SJSA1 (cell line): ENCODE results near the gene ERICH3. TPM values are rescaled to one million over a fixed set of nuclear protein-coding genes. Genes with fewer than 3 reads are reported as not detected.

ENCODE experiments used
- DNase-seq, 2 experiments: peaks; one replicate each; pipeline ENCODE4 v3.0.0-alpha.2; 2015 to 2020; ENCODE audit warnings: low spot score in 2 of 2, low read depth in 1 of 2
- H3K27ac ChIP-seq: fragments of 250-450 bp; sonication (Bioruptor Pico); 2 replicates; pipeline ENCODE4 v1.5.1; 2020; ENCODE audit warnings: mild to moderate bottlenecking, moderate library complexity
- H3K27me3 ChIP-seq: fragments of 250-450 bp; sonication (Bioruptor Pico); replicated peaks from 2 replicates; pipeline ENCODE4 v1.5.1; 2020; ENCODE audit warnings: mild to moderate bottlenecking, moderate library complexity
- H3K36me3 ChIP-seq: fragments of 250-450 bp; sonication (Bioruptor Pico); 2 replicates; pipeline ENCODE4 v1.5.1; 2020; ENCODE audit warnings: mild to moderate bottlenecking
- H3K4me1 ChIP-seq: fragments of 250-450 bp; sonication (Bioruptor Pico); replicated peaks from 2 replicates; pipeline ENCODE4 v1.6.1; 2021; ENCODE audit warnings: mild to moderate bottlenecking
- H3K4me3 ChIP-seq: fragments of 250-450 bp; sonication (Bioruptor Pico); 2 replicates; pipeline ENCODE4 v1.5.1; 2020; ENCODE audit warnings: mild to moderate bottlenecking
- H3K9me3 ChIP-seq: fragments of 250-450 bp; sonication (Bioruptor Pico); replicated peaks from 2 replicates; pipeline ENCODE4 v1.5.1; 2020; ENCODE audit warnings: mild to moderate bottlenecking
- total RNA-seq: library from RNA; depleted of rRNA; stranded (reverse); fragments of >200 nt; shearing (Covaris generic); gene quantifications from 2 replicates; pipeline ENCODE4 v1.2.3, GENCODE V29; 2014

The ERICH3 gene
- total RNA-seq, 1 experiment from 2014 or later: not detected

DNA sequence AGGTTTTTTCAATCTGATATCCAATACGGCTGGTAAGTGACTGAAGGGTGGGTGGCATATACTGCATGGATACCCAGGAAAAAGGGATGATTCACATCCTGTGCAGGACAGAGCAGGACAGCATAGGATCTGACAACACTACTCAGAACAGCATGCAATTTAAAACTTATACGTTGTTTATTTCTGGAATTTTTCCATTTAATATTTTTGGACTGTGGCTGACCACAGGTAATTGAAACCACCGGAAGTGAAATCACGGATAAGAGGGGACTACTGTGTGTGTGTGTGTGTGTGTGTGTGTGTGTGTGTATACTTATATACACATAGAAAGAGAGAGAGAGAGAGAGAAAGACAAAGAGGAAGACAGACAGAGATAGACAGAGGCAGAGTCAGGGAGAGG is 23.0 kb downstream of the ERICH3 start:
- H3K27ac ChIP-seq: no peak overlapping the region
- peak; percentile 47 to 64 for DNase-seq
- H3K36me3 ChIP-seq: no peaks in the 10 kb centered on the region
- no peak overlapping the region for H3K4me3 ChIP-seq
- H3K9me3 ChIP-seq: no peaks in the 10 kb centered on the region
- no peaks in the 10 kb centered on the region for H3K27me3 ChIP-seq
- peaks cover 32% of the 10 kb centered on the region for H3K4me1 ChIP-seq

DNA sequence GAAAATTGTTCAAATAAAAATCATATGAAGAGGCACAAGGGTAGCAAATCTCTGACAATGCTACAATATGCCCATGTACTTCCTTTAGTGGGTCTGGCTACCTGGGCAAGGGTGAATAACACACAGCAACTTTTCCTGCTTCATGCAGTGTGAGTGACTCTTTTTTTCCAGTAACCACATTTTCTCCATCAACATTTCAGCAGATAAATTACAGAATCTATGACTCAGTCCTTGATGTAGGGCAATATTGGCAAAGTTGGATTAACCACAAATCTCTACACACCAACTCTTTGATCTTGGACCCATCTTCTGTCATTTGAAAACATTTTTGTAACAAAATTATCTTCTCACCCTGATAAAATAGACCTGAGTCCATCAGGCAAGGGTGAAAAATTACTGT is 31.7 kb downstream of the ERICH3 start:
- DNase-seq: no peak
- no peaks in the 10 kb centered on the region for H3K4me1 ChIP-seq
- no peaks in the 10 kb centered on the region for H3K9me3 ChIP-seq
- H3K36me3 ChIP-seq: no peaks in the 10 kb centered on the region
- no peak overlapping the region for H3K27ac ChIP-seq
- H3K4me3 ChIP-seq: no peak overlapping the region
- peaks cover 2% of the 10 kb centered on the region; the same call in 1 of the 2 replicates for H3K27me3 ChIP-seq

DNA sequence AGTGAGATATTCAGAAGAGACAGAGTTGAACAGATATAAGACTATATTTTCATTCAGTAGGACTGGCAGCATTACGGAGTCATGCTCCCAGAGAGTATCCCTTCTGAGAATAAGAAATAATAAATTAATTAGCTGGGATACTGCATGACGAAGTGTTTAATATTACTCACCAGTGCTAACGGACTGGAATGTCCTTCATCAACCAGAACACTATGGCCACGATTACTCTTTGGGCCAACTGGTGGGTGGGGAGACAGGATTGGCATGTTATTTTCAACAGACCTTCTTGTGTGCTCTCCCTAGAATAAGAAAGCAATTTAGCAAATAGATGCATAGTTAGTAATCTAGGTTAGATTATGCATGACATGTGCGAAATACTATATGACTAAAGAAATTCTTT is 32.4 kb downstream of the ERICH3 start:
- Histone ChIP-seq H3K27ac (no peak overlapping the region), H3K9me3 (no peaks in the 10 kb centered on the region), H3K4me3 (no peak overlapping the region), H3K36me3 (no peaks in the 10 kb centered on the region), H3K4me1 (no peaks in the 10 kb centered on the region), H3K27me3 (peaks cover 2% of the 10 kb centered on the region; the same call in 1 of the 2 replicates)
- no peak for DNase-seq

DNA sequence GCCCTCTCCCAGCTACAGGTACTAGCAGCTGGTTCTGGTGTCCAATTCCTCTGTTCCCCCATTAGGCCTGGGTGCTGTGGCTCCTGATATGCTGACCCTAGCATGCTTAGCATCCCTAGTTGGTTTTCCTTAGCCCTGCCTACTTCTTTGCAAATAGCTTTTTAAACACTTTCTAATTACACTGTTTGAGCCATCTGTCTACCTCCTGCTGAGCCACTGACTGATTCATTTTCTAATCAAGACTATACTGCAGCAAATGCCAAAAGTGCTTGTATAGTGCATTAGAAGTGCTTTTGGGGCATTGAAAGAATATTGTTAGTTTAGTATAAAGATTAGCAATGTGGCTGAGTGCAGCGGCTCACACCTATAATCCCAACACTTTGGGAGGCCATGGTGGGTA is 36.3 kb downstream of the ERICH3 start:
- no peak for DNase-seq
- Histone ChIP-seq H3K9me3 (no peaks in the 10 kb centered on the region), H3K4me3 (no peak overlapping the region), H3K4me1 (no peaks in the 10 kb centered on the region), H3K27me3 (peaks cover 7% of the 10 kb centered on the region; the same call in 1 of the 2 replicates), H3K27ac (no peak overlapping the region), H3K36me3 (no peaks in the 10 kb centered on the region)

DNA sequence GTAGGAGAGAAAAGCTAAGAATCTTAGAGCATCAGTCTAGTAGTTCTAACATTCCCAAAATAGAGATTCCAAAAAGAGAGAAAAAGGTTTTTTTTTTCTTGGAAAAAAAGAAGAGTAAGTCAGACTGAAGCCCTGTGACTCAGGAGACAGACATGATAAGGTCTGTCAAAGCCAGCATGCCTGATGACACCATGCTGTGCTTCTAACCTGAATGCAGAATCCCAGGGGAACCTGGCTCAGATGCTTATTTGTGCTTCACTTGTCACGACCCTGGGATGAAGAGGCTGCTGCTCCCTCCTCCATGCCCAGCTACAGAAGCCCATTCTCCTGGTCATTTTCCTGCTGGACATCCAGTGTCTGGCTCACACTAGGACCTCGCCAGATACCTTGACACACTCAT is 44.3 kb downstream of the ERICH3 start:
- H3K4me3 ChIP-seq: no peak overlapping the region
- H3K27me3 ChIP-seq: no peaks in the 10 kb centered on the region; the same call in 1 of the 2 replicates
- no peak for DNase-seq
- no peaks in the 10 kb centered on the region for H3K9me3 ChIP-seq
- H3K27ac ChIP-seq: no peak overlapping the region
- no peaks in the 10 kb centered on the region for H3K4me1 ChIP-seq
- H3K36me3 ChIP-seq: no peaks in the 10 kb centered on the region

DNA sequence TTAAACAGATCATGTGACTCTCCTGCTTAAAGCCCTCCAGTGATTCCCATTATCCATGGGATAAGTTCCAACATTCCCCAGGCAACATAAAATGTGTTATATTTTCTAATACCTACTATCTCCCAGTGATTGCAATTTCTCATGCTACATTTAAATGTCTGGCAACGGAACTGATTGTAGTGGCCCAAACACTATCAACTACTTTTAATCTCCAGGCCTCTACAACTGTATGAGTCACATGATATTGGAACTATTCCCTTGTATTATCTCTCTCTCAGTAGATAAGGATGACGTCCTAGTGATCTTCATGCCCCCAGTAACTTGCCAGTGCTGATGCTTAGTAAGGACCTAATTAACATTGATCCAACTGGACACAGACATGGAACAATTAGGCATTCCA is 49.9 kb downstream of the ERICH3 start:
- DNase-seq: no peak
- H3K4me1 ChIP-seq: no peaks in the 10 kb centered on the region

DNA sequence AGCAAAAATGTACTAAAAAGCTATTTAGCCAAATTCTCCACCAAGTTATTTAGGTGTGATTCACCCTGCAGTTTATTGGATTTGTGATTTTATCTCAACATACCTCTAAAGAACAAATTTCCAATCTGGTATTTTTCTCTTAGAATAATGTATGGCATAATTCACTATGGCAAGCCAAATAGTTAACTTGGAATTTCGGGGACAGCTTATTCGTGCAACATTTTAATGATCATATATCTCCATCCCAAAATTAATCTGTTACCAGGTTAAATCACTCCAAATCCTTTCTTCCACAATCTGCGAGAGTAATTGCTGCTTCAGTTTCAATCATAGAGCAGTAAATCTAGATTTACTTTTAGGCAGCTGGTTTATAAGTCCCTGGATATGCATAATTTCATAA is 53.4 kb downstream of the ERICH3 start:
- no peaks in the 10 kb centered on the region for H3K4me1 ChIP-seq
- no peaks in the 10 kb centered on the region for H3K36me3 ChIP-seq
- H3K27me3 ChIP-seq: peaks cover 7% of the 10 kb centered on the region; the same call in 1 of the 2 replicates
- no peak overlapping the region for H3K4me3 ChIP-seq
- H3K27ac ChIP-seq: no peak overlapping the region
- no peak for DNase-seq
- H3K9me3 ChIP-seq: no peaks in the 10 kb centered on the region

More for the DNA sequence above, 49.9 kb downstream of the ERICH3 start:
- Histone ChIP-seq H3K4me3 (no peak overlapping the region), H3K27ac (no peak overlapping the region), H3K36me3 (no peaks in the 10 kb centered on the region), H3K27me3 (peaks cover 7% of the 10 kb centered on the region; the same call in 1 of the 2 replicates), H3K9me3 (no peaks in the 10 kb centered on the region)

DNA sequence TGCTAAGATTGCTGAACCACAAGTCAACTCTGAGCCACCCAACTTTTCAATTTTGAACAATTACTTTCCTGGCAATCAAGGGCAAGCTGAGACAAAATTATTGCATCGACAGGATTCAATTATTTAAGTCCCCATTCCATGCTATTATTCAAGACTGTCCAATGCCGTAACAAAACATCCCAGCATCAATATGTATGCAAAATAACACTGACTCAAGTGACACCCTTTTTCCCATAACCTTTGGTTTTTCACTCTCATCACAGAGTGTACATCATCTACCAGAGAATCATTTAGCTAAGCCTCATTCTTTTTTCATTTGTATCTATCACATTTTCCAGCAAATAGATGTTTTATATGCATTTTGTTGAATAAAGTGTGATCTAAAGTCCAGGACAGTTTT is 54.6 kb downstream of the ERICH3 start:
- Histone ChIP-seq H3K27ac (no peak overlapping the region), H3K27me3 (peaks cover 7% of the 10 kb centered on the region; the same call in 1 of the 2 replicates), H3K36me3 (no peaks in the 10 kb centered on the region), H3K9me3 (no peaks in the 10 kb centered on the region), H3K4me3 (no peak overlapping the region), H3K4me1 (no peaks in the 10 kb centered on the region)
- DNase-seq: no peak

DNA sequence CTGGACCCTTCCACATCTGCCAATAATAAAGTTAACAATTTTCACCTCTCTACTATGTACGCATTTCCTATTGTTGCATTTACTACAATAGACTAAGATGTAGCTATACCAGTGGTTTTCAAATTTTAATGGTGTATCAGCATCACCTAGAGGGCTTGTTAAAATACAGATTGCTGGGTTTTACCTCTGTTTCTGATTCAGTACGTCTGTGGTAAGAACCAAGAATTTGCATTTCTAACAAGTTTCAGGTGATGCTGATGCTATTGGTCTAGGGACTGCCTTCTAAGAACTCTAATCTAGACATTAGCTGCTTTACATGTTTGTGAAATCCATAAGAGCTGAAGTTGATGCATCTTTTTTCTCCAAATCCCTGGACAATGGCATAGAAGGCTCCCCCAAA is 59.7 kb downstream of the ERICH3 start:
- H3K27ac ChIP-seq: no peak overlapping the region
- no peaks in the 10 kb centered on the region for H3K9me3 ChIP-seq
- no peaks in the 10 kb centered on the region for H3K36me3 ChIP-seq
- H3K4me3 ChIP-seq: no peak overlapping the region
- no peaks in the 10 kb centered on the region for H3K4me1 ChIP-seq
- no peak for DNase-seq
- H3K27me3 ChIP-seq: no peaks in the 10 kb centered on the region; the same call in 1 of the 2 replicates

DNA sequence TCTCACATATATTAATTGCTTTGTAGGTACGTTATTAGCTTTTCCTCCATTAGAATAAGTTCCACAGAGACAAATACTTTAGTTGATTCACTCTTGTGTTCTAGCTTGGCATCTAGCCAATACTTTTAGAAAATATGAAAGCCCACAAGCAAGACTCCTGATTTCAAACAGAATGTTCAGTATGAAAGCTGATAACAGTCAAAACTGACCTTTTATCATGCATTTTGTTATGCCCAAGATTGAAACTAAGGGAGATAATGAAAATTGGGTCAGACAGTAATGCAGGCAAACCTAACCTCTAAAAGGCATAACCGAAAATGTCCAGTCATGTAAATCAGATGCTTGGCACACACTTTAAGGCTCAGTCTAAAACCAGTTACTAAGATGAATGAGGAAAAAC is 61.7 kb downstream of the ERICH3 start:
- H3K4me3 ChIP-seq: no peak overlapping the region
- H3K4me1 ChIP-seq: no peaks in the 10 kb centered on the region
- H3K9me3 ChIP-seq: no peaks in the 10 kb centered on the region
- H3K27me3 ChIP-seq: no peaks in the 10 kb centered on the region; the same call in 1 of the 2 replicates
- no peaks in the 10 kb centered on the region for H3K36me3 ChIP-seq
- DNase-seq: no peak
- no peak overlapping the region for H3K27ac ChIP-seq

DNA sequence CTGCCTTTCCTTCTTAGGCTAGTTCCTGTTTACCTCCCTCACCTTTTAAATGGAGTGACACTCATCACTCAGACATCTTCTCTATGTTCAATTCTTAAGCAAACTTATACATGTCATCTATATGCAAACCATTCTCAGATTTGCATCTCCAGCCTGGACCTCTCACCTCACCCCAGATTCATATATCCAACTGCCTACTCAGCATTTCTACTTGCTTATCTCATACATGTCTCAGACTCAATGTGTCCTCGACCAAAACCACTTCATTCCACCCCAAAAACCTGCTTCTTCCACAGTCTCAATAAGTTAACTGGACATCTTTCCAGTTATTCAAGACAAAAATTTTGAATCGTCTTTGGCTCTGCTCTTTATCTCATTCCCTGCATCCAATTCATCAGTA is 62.6 kb downstream of the ERICH3 start:
- H3K36me3 ChIP-seq: no peaks in the 10 kb centered on the region
- no peaks in the 10 kb centered on the region for H3K4me1 ChIP-seq
- no peak overlapping the region for H3K4me3 ChIP-seq
- H3K27me3 ChIP-seq: no peaks in the 10 kb centered on the region; the same call in 1 of the 2 replicates
- no peaks in the 10 kb centered on the region for H3K9me3 ChIP-seq
- H3K27ac ChIP-seq: no peak overlapping the region
- no peak for DNase-seq

DNA sequence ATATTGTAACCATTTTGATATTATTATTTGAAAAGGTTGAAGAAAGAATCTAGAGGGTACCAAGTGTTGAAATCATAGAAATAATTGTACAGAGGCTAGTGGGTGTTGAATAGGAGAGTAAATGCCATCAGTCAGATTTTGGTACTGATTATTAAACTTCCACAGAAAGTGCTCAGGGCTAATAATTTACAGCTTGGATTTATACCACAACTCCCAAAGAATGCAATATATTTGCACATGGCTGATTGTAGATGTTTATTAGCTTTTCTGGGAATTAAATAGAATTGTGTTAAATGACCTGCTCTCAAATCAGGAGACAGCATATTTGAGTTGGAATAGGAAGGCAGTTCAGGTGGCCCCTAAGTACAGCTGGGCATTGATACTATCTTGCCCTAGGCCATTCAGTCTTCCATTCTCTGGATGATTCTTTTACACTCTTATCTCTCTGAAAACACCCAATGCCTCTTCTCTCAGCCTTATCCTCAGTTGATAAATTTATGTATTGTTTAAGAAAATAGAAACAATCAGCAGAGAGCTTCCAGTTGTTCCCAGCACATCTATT is 63.7 kb downstream of the ERICH3 start:
- H3K27me3 ChIP-seq: no peaks in the 10 kb centered on the region; the same call in 1 of the 2 replicates
- no peaks in the 10 kb centered on the region for H3K36me3 ChIP-seq
- H3K4me1 ChIP-seq: no peaks in the 10 kb centered on the region
- H3K4me3 ChIP-seq: no peak overlapping the region
- H3K27ac ChIP-seq: no peak overlapping the region
- DNase-seq: no peak
- no peaks in the 10 kb centered on the region for H3K9me3 ChIP-seq

DNA sequence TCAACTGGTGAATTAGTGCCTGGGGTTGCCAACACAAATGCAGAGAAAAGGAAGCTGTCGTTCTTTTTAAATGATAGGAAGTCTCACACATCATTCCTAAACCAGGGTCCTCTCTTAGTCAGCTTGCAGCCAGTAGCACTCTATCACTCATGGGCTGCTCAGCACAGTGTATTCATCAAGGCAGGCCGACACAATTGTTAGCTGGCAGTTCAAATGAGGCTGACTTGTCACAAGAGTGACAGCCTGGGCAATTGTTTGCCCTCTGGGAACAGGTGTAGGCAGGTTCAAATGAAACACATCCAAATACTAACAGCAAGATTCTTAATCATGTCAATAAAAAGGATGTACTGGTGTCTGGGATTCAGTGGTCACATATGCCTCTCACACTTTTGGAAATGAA is 76.9 kb downstream of the ERICH3 start:
- no peak overlapping the region for H3K27ac ChIP-seq
- DNase-seq: no peak
- no peaks in the 10 kb centered on the region for H3K36me3 ChIP-seq
- no peaks in the 10 kb centered on the region for H3K4me1 ChIP-seq
- H3K9me3 ChIP-seq: no peaks in the 10 kb centered on the region
- H3K4me3 ChIP-seq: no peak overlapping the region
- no peaks in the 10 kb centered on the region; the same call in 1 of the 2 replicates for H3K27me3 ChIP-seq

DNA sequence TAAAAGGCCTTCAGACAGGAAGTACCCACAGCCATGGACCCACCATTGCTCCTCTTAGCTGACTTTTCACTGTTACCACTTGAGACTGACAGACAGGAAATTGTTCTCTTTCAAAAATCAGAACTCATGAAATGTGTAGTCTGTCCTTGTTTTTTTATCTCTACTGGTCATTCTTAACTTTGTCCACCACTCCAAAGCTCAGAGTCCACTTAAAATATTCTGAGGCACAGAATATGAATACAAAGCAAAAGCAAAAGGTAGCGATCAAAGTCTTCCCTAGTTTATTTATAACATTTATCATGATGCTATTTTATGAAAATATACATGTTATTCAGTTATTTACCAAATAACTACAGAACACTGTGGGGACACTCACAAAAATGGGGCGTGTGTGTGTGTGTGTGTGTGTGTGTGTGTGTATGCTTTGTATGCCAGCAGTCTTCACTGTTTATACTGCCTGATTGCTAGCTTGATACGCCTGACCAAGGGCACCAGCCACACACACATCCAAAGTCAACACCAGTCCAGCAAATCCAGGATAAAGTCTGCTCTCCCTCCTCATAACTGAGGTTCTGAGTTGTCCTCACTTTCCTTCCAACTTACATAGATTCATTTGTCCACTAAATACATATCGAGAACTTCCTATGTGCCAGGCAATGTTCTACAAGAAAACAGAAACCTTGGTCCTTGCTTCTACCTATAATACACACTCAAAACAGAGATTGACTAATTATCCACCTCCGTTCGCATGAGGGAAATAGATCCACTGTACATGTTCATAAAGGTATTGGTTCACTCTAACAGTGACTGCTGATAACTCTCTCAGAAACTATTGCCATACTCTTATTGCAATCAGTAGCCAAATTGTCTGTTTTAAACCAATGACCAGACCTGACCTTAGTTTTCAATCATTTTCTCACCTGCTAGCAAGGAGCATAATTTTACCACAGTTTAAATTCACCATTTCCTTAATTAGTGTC is 79.4 kb downstream of the ERICH3 start:
- no peak overlapping the region for H3K4me3 ChIP-seq
- no peaks in the 10 kb centered on the region for H3K9me3 ChIP-seq
- H3K27me3 ChIP-seq: no peaks in the 10 kb centered on the region
- H3K36me3 ChIP-seq: no peaks in the 10 kb centered on the region
- H3K27ac ChIP-seq: no peak overlapping the region
- H3K4me1 ChIP-seq: no peaks in the 10 kb centered on the region
- no peak for DNase-seq
